ENCODE measurements around the gene SPIRE1.

SPIRE1 gene

GRCh38 chr18:12657684-12658425, at the start of gene SPIRE1:
SPIRE1 (minus strand) TSS chr18:12658107; CDS start chr18:12657866, 241 bp downstream.
- TF ChIP-seq CTCF (conservative IDR thresholded peaks at IDR 0.05; ENCODE audit: low read length), result no peak
- DNase-seq (ENCODE audit: low read depth), result peak; percentile 75
- H3K4me3 ChIP-seq (ENCODE audit: low read length), result peak within 1 kb of the TSS; percentile 87

GRCh38 chr18:12703664-12704063, 45.8 kb upstream of the SPIRE1 start:
- DNase-seq (ENCODE audit: low read depth), result peak; percentile 36
- peak overlapping the region; percentile 92 for H3K4me3 ChIP-seq (ENCODE audit: low read length)
- no peak for TF ChIP-seq CTCF (conservative IDR thresholded peaks at IDR 0.05; ENCODE audit: low read length)

GRCh38 chr18:12703096-12703567, 45.2 kb upstream of the SPIRE1 start:
- no peak for DNase-seq (ENCODE audit: low read depth)
- H3K4me3 ChIP-seq (ENCODE audit: low read length), result peak overlapping the region; percentile 92
- no peak for TF ChIP-seq CTCF (conservative IDR thresholded peaks at IDR 0.05; ENCODE audit: low read length)

GRCh38 chr18:12702221-12703095, 44.6 kb upstream of the SPIRE1 start, which contains the start of the genes CEP76 and PSMG2:
CEP76 (minus strand) TSS chr18:12702723; CDS start chr18:12702548, 175 bp downstream.
PSMG2 (plus strand) TSS chr18:12703042; CDS start chr18:12703108, 66 bp downstream.
- TF ChIP-seq CTCF (conservative IDR thresholded peaks at IDR 0.05; ENCODE audit: low read length), result no peak
- peak; percentile 89 for DNase-seq (ENCODE audit: low read depth)
- peak within 1 kb of the TSS; percentile 92 for H3K4me3 ChIP-seq (ENCODE audit: low read length)

GRCh38 chr18:12701161-12701560, 43.3 kb upstream of the SPIRE1 start:
- no peak for TF ChIP-seq CTCF (conservative IDR thresholded peaks at IDR 0.05; ENCODE audit: low read length)
- H3K4me3 ChIP-seq (ENCODE audit: low read length), result peak overlapping the region; percentile 92
- no peak for DNase-seq (ENCODE audit: low read depth)

GRCh38 chr18:12699747-12700146, 41.8 kb upstream of the SPIRE1 start:
- no peak for TF ChIP-seq CTCF (conservative IDR thresholded peaks at IDR 0.05; ENCODE audit: low read length)

More at GRCh38 chr18:12699747-12700146, 41.8 kb upstream of the SPIRE1 start:
- no peak for DNase-seq (ENCODE audit: low read depth)
- no peak overlapping the region for H3K4me3 ChIP-seq (ENCODE audit: low read length)

All from AG10803 (cell line).